PC-9 (cell line): ENCODE results near the gene TRPV2.

Experiments
- CTCF ChIP-seq: fragments of 200-600 bp; sonication (generic); conservative IDR thresholded peaks from 2 replicates; pipeline ENCODE4 v1.6.1; 2017; ENCODE audit warnings: mixed run types, antibody characterized with exemption, mild to moderate bottlenecking, moderate library complexity
- EZH2 ChIP-seq: fragments of 200-600 bp; sonication (generic); IDR thresholded peaks from 2 replicates; pipeline ENCODE4 v1.8.0; 2017; ENCODE audit warnings: antibody characterized with exemption, low read depth

GRCh38 chr17:16443511-16444257, 28.3 kb downstream of the TRPV2 start:
- TF ChIP-seq CTCF (no peak), EZH2 (no peak)
